GM21526 (cell line): ENCODE data around the gene TMEM132C.
"Not testable (repeated sequence)": the region's sequence is repeated elsewhere in the genome, so short reads cannot be mapped to it uniquely, and the experiment has no call there.

ENCODE experiments used
- ATAC-seq: cut with Tn5 transposase; IDR thresholded peaks from one replicate; pipeline ENCODE4 v1.9.1; 2021; ENCODE audit warnings: moderate library complexity; ENCODE audit not compliant: unreplicated experiment, low FRiP score

Gene TMEM132C

GRCh38 chr12:128463881-128464280, 196.9 kb downstream of the TMEM132C start:
- ATAC-seq = no peak

- ATAC-seq = no peak
These were observed 200.9 kb downstream of the TMEM132C start for GRCh38 chr12:128467882-128468281.

- ATAC-seq = no peak
These were observed 202.0 kb downstream of the TMEM132C start for GRCh38 chr12:128468926-128469325.

- ATAC-seq = no peak
These were observed 204.5 kb downstream of the TMEM132C start for GRCh38 chr12:128471491-128471890.

- no peak for ATAC-seq
These were observed 207.9 kb downstream of the TMEM132C start for GRCh38 chr12:128474916-128475315.

GRCh38 chr12:128476266-128476665, 209.3 kb downstream of the TMEM132C start:
- ATAC-seq = no peak

- ATAC-seq = no peak
These were observed 216.7 kb downstream of the TMEM132C start for GRCh38 chr12:128483526-128484255.

GRCh38 chr12:128497376-128497775, 230.4 kb downstream of the TMEM132C start:
- not testable (repeated sequence) for ATAC-seq

GRCh38 chr12:128507470-128507869, 240.5 kb downstream of the TMEM132C start:
- ATAC-seq = no peak

GRCh38 chr12:128509170-128509569, 242.2 kb downstream of the TMEM132C start:
- no peak for ATAC-seq

GRCh38 chr12:128510511-128510910, 243.5 kb downstream of the TMEM132C start:
- no peak for ATAC-seq

- ATAC-seq = no peak
These were observed 246.4 kb downstream of the TMEM132C start for GRCh38 chr12:128513331-128513730.

- ATAC-seq = no peak
These were observed 246.9 kb downstream of the TMEM132C start for GRCh38 chr12:128513831-128514230.

- no peak for ATAC-seq
These were observed 251.7 kb downstream of the TMEM132C start for GRCh38 chr12:128518644-128519043.

GRCh38 chr12:128519426-128519825, 252.5 kb downstream of the TMEM132C start:
- no peak for ATAC-seq

GRCh38 chr12:128521981-128522380, 255.0 kb downstream of the TMEM132C start:
- ATAC-seq = no peak

GRCh38 chr12:128524439-128524838, 257.5 kb downstream of the TMEM132C start:
- no peak for ATAC-seq

- ATAC-seq = no peak
These were observed 264.2 kb downstream of the TMEM132C start for GRCh38 chr12:128531170-128531569.

- ATAC-seq = no peak
These were observed 267.9 kb downstream of the TMEM132C start for GRCh38 chr12:128534906-128535305.

GRCh38 chr12:128536810-128537209, 269.8 kb downstream of the TMEM132C start:
- ATAC-seq = no peak

GRCh38 chr12:128537668-128538067, 270.7 kb downstream of the TMEM132C start:
- ATAC-seq = no peak

GRCh38 chr12:128542844-128543243, 275.9 kb downstream of the TMEM132C start:
- no peak for ATAC-seq

GRCh38 chr12:128543460-128543859, 276.5 kb downstream of the TMEM132C start:
- ATAC-seq = no peak
